H1 (cell line): Measurements from ENCODE around the gene RRM1.

Experiments used
- BRCA1 ChIP-seq: IDR thresholded peaks from 2 replicates; pipeline ENCODE4 v1.6.1; 2012; ENCODE audit warnings: low read depth, low read length, improper control_type of control experiment
- CREB1 ChIP-seq: IDR thresholded peaks from 2 replicates; pipeline ENCODE4 v1.6.1; 2012; ENCODE audit warnings: inconsistent platforms
- CTBP2 ChIP-seq: IDR thresholded peaks from 2 replicates; pipeline ENCODE4 v1.7.0; 2011; ENCODE audit warnings: borderline replicate concordance, mild to moderate bottlenecking, moderate library complexity, mixed read lengths, low read length; ENCODE audit not compliant: insufficient read depth, insufficient read length
- RXRA ChIP-seq: IDR thresholded peaks from 2 replicates; pipeline ENCODE4 v1.6.1; 2011; ENCODE audit warnings: low read depth, mild to moderate bottlenecking, low read length, moderate library complexity; ENCODE audit not compliant: insufficient read depth
- YY1 ChIP-seq: IDR thresholded peaks from 2 replicates; pipeline ENCODE4 v1.6.1; 2011; ENCODE audit warnings: low read depth, mild to moderate bottlenecking, low read length
- TF ChIP-seq, protein P1 (sequence below), 3 experiments: IDR thresholded peaks; 1 replicate in 2 of 3; 2 replicates in 1 of 3; pipeline versions ENCODE4 v1.5.1 to v1.6.1; 2011; ENCODE audit warnings: low read length in 3 of 3, mild to moderate bottlenecking in 3 of 3, inconsistent platforms in 2 of 3, low read depth in 1 of 3, moderate library complexity in 1 of 3; ENCODE audit not compliant: insufficient read depth in 1 of 3; ENCODE audit errors: control extremely low read depth in 1 of 3

DNA sequence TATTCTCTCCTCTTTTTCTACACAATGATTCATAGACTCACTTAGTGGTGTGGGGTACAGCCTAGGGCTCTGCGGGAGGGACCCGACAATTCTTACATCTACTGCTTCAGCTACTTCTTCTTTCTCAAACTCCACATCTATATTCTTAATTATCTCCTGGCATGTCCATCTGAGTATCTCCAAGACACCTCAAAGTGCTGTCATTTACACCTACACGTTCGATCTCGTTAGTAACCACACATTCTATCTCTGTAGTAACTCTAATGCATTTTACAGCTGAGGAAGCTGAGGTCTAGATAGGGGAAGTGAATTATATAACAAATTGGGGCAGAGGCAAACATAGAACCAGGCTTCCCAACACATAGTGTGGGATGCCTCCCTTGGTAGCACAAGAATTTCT is 27.7 kb upstream of the RRM1 start:
- TF ChIP-seq BRCA1 (no peak), RXRA (no peak), CTBP2 (no peak), CREB1 (no peak), YY1 (no peak)
- TF ChIP-seq, protein P1, sequence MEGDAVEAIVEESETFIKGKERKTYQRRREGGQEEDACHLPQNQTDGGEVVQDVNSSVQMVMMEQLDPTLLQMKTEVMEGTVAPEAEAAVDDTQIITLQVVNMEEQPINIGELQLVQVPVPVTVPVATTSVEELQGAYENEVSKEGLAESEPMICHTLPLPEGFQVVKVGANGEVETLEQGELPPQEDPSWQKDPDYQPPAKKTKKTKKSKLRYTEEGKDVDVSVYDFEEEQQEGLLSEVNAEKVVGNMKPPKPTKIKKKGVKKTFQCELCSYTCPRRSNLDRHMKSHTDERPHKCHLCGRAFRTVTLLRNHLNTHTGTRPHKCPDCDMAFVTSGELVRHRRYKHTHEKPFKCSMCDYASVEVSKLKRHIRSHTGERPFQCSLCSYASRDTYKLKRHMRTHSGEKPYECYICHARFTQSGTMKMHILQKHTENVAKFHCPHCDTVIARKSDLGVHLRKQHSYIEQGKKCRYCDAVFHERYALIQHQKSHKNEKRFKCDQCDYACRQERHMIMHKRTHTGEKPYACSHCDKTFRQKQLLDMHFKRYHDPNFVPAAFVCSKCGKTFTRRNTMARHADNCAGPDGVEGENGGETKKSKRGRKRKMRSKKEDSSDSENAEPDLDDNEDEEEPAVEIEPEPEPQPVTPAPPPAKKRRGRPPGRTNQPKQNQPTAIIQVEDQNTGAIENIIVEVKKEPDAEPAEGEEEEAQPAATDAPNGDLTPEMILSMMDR (IDR thresholded peaks at IDR 0.05; ENCODE audit: control extremely low read depth in 1 of 3, insufficient read depth in 1 of 3, low read depth in 1 of 3, low read length in 3 of 3) = no peak
